CD4-positive, alpha-beta T cell (primary cell): ENCODE data around the gene VAMP4. TPM values are rescaled to one million over a fixed set of nuclear protein-coding genes. Genes with fewer than 3 reads are reported as not detected.
"Not testable (repeated sequence)": the region's sequence is repeated elsewhere in the genome, so short reads cannot be mapped to it uniquely, and the experiment has no call there.

Experiments used
- ATAC-seq: fragments of 200-7000 bp; cut with Tn5 transposase; one replicate; pipeline ENCODE4 v1.10.0; 2022; ENCODE audit warnings: mild to moderate bottlenecking; ENCODE audit not compliant: poor library complexity
- CTCF ChIA-PET: fragments of 350-600 bp; sonication (Branson Sonifier 250); formaldehyde crosslinking; loops from one replicate; lab custom pipeline; 2021; ENCODE audit warnings: antibody characterized with exemption, inconsistent platforms; lab: Charles Lee
- POLR2A ChIA-PET: fragments of 350-600 bp; sonication (Branson Sonifier 250); formaldehyde crosslinking; loops from one replicate; lab custom pipeline; 2021; ENCODE audit warnings: antibody characterized with exemption, inconsistent platforms; lab: Charles Lee
- DNase-seq, 14 experiments: peaks; one replicate each; pipeline ENCODE4 v3.0.0-alpha.2; 2013 to 2020; ENCODE audit warnings: mixed read lengths in 2 of 14
- H3K27ac ChIP-seq, 2 donors: one replicate each; pipeline versions ENCODE4 v1.5.1 to v1.7.0; 2013; ENCODE audit warnings: low read length in 2 of 2, low read depth in 1 of 2, mild to moderate bottlenecking in 1 of 2
- H3K27me3 ChIP-seq, 2 experiments: 1 replicate in 1 of 2; 2 replicates in 1 of 2; pipeline versions ENCODE4 v1.6.1 to v1.7.0; 2013; ENCODE audit warnings: low read length in 2 of 2, control low read depth in 1 of 2, mild to moderate bottlenecking in 1 of 2, moderate library complexity in 1 of 2; ENCODE audit not compliant: insufficient read depth in 2 of 2, control insufficient read depth in 1 of 2
- H3K36me3 ChIP-seq: one replicate; pipeline ENCODE4 v1.6.1; 2013; ENCODE audit warnings: low read length, control low read depth; ENCODE audit not compliant: insufficient read depth
- H3K4me1 ChIP-seq: one replicate; pipeline ENCODE4 v1.6.1; 2013; ENCODE audit warnings: low read length, control low read depth; ENCODE audit not compliant: insufficient read depth
- H3K4me3 ChIP-seq: one replicate; pipeline ENCODE4 v1.5.1; 2013; ENCODE audit warnings: mild to moderate bottlenecking, low read length, moderate library complexity
- H3K9me3 ChIP-seq, 2 experiments: 1 replicate in 1 of 2; 2 replicates in 1 of 2; pipeline versions ENCODE4 v1.6.1 to v1.7.0; 2013; ENCODE audit warnings: low read length in 2 of 2, mild to moderate bottlenecking in 2 of 2, control low read depth in 1 of 2, moderate library complexity in 1 of 2; ENCODE audit not compliant: control insufficient read depth in 1 of 2, insufficient read depth in 1 of 2
- H3K27ac Mint-ChIP-seq: one replicate; pipeline ENCODE4 v1.8.0; 2020; ENCODE audit warnings: mixed read lengths
- H3K27me3 Mint-ChIP-seq: one replicate; pipeline ENCODE4 v1.8.0; 2021; ENCODE audit warnings: mixed read lengths
- H3K36me3 Mint-ChIP-seq: one replicate; pipeline ENCODE4 v1.8.0; 2021; ENCODE audit warnings: low read depth, mixed read lengths
- H3K4me1 Mint-ChIP-seq: one replicate; pipeline ENCODE4 v1.8.0; 2021; ENCODE audit warnings: low read depth, mixed read lengths
- H3K4me3 Mint-ChIP-seq: one replicate; pipeline ENCODE4 v1.8.0; 2020; ENCODE audit warnings: mild to moderate bottlenecking, mixed read lengths
- H3K9me3 Mint-ChIP-seq: one replicate; pipeline ENCODE4 v1.8.0; 2020; ENCODE audit warnings: mixed read lengths
- CTCF ChIP-seq: fragments of 200-600 bp; IDR thresholded peaks from one replicate; pipeline ENCODE4 v1.8.0; 2022; ENCODE audit warnings: antibody characterized with exemption, mild to moderate bottlenecking
- intact Hi-C, 2 experiments: fragments of 100-400 bp; cut with DNase I in 1 of 2; cut with micrococcal nuclease in 1 of 2; formaldehyde crosslinking; loops; one replicate each; pipeline versions ENCODE4 v1.15.1 to v1.9.0; 2023 to 2025; cut with DNase I, micrococcal nuclease
- total RNA-seq, 174 experiments: library from RNA in 2 of 174; stranded (reverse) in 2 of 174; gene quantifications; one replicate each; pipeline ENCODE4 v1.2.3 and lab custom pipeline; 2021 to 2026

The VAMP4 gene
- total RNA-seq, 2 experiments from 2014 or later, result 8.1 to 12.1 TPM

GRCh38 chr1:171727778-171728177, 14.1 kb downstream of the VAMP4 start:
- ATAC-seq (no peak), DNase-seq (no peak)
- H3K27me3 ChIP-seq, result no peaks in the 10 kb centered on the region
- H3K4me3 Mint-ChIP-seq, result no peak overlapping the region
- intact Hi-C loops, result loop anchor here in 1 of 2 experiments (10.0 kb wide), 1 partner anchor 83 kb away; no protein-coding TSS in a partner anchor
- H3K27me3 Mint-ChIP-seq, result no peaks in the 10 kb centered on the region
- H3K4me3 ChIP-seq, result no peak overlapping the region
- ChIA-PET POLR2A (no interaction called here), CTCF (no interaction called here)
- peaks cover 38% of the 10 kb centered on the region for H3K36me3 ChIP-seq
- H3K27ac Mint-ChIP-seq, result no peak overlapping the region
- H3K4me1 Mint-ChIP-seq, result peaks cover 43% of the 10 kb centered on the region
- peaks cover 2% of the 10 kb centered on the region for H3K4me1 ChIP-seq
- H3K9me3 Mint-ChIP-seq, result peaks cover 9% of the 10 kb centered on the region
- TF ChIP-seq CTCF, result no peak
- H3K36me3 Mint-ChIP-seq, result peaks cover 87% of the 10 kb centered on the region
- H3K27ac ChIP-seq, result no peak overlapping the region
- H3K9me3 ChIP-seq, result peaks cover 4 to 5% of the 10 kb centered on the region in 2 experiments

DNA sequence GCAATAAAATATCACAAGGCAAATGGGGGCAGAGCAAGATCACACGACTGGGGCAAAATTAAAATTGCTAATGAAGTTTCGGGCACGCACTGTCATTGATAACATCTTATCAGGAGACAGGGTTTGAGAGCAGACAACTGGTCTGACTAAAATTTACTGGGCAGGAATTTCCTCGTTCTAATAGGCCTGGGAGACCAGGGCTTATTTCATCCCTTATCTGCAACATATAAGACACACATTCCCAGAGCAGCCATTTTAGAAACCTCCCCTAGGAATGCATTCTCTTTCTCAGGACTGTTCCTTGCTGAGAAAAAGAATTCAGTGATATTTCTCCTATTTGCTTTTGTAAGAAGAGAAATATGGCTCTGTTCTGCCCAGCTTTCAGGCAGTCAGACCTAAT, 18.7 kb downstream of the VAMP4 start:
- H3K27me3 ChIP-seq, ATAC-seq, H3K27me3 Mint-ChIP-seq, H3K9me3 Mint-ChIP-seq, H3K27ac Mint-ChIP-seq, H3K4me1 ChIP-seq, H3K4me3 ChIP-seq, POLR2A ChIA-PET, H3K9me3 ChIP-seq, DNase-seq, CTCF ChIA-PET, H3K27ac ChIP-seq, H3K4me3 Mint-ChIP-seq: not testable (repeated sequence)
- H3K36me3 ChIP-seq, result peaks cover 28% of the 10 kb centered on the region
- peaks cover 89% of the 10 kb centered on the region for H3K36me3 Mint-ChIP-seq
- H3K4me1 Mint-ChIP-seq, result peaks cover 20% of the 10 kb centered on the region
- intact Hi-C loops, result loop anchor here in 1 of 2 experiments (10.0 kb wide), 1 partner anchor 78 kb away; no protein-coding TSS in a partner anchor

DNA sequence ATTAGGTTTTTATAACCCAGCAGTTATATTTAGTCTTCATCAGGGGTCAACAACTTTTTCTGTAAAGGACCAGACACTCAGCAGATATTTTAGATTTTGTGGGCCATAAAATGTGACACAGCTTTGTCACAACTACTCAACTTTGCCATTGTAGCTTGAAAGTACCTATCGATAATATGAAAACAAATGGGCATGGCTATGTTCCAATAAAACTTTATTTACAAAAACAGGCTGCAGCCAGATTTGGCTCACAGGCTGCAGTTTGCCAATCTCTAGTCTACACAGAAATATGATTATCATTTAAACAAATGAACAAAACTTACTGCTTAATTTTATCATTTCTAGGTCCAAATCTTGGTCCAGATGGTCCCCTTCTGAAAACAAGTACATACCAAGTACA, 23.0 kb downstream of the VAMP4 start:
- Histone ChIP-seq H3K27ac (no peak overlapping the region), H3K36me3 (peaks cover 27% of the 10 kb centered on the region), H3K9me3 (peaks cover 4 to 6% of the 10 kb centered on the region in 2 experiments), H3K27me3 (no peaks in the 10 kb centered on the region), H3K4me1 (no peaks in the 10 kb centered on the region), H3K4me3 (no peak overlapping the region)
- Mint-ChIP-seq H3K4me3 (no peak overlapping the region), H3K27ac (no peak overlapping the region), H3K27me3 (no peaks in the 10 kb centered on the region), H3K4me1 (peaks cover 13% of the 10 kb centered on the region), H3K36me3 (peaks cover 92% of the 10 kb centered on the region), H3K9me3 (peaks cover 9% of the 10 kb centered on the region)
- CTCF ChIA-PET, result interaction anchor here (0.7 to 1.2 kb wide), 3 partner anchors 9 to 74 kb away, joined by 3 read pairs; no protein-coding TSS in a partner anchor
- no peak for DNase-seq
- POLR2A ChIA-PET, result interaction anchor here (0.9 to 1.2 kb wide), 2 partner anchors 23 to 70 kb away, joined by 3 to 4 read pairs; partner anchors contain the start of gene VAMP4
- TF ChIP-seq CTCF, result no peak
- intact Hi-C loops, result no loop called here
- ATAC-seq, result no peak

DNA sequence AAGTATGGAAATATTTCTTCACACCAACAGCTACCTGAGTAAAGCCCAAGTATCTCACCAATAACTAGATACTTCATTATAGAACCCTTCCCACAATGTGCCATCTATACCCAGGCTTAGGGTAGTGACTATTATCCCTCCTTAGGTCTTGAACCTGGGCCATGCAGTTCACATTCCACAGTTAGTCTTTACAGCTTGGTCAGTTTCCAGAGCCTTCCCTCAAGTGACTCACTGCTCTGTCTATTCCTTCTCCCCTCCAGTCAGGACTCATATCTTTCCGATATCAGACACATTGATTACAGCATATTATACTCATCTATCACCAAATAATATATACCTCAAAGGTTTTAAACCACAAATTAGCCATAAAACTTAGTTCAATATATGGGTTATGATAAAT, 23.6 kb downstream of the VAMP4 start:
- CTCF ChIA-PET, result interaction anchor here (0.7 to 1.2 kb wide), 3 partner anchors 9 to 74 kb away, joined by 3 read pairs; no protein-coding TSS in a partner anchor
- intact Hi-C loops, result no loop called here
- DNase-seq (no peak), ATAC-seq (no peak)
- Mint-ChIP-seq H3K4me1 (peaks cover 13% of the 10 kb centered on the region), H3K36me3 (peaks cover 90% of the 10 kb centered on the region), H3K27ac (no peak overlapping the region), H3K27me3 (no peaks in the 10 kb centered on the region), H3K4me3 (no peak overlapping the region), H3K9me3 (peaks cover 4% of the 10 kb centered on the region)
- Histone ChIP-seq H3K4me1 (no peaks in the 10 kb centered on the region), H3K36me3 (peaks cover 25% of the 10 kb centered on the region), H3K9me3 (peaks cover 4 to 6% of the 10 kb centered on the region in 2 experiments), H3K27ac (no peak overlapping the region), H3K4me3 (no peak overlapping the region), H3K27me3 (no peaks in the 10 kb centered on the region)
- no peak for TF ChIP-seq CTCF
- POLR2A ChIA-PET, result interaction anchor here (0.9 to 1.2 kb wide), 2 partner anchors 24 to 70 kb away, joined by 3 to 4 read pairs; partner anchors contain the start of gene VAMP4
